Nephron progenitor cell (in vitro differentiated cells): ENCODE data around the gene UBXN6.

Experiments used
- DNase-seq: peaks from one replicate; pipeline ENCODE4 v3.0.0; 2021
- H3K27ac Mint-ChIP-seq: 2 replicates; pipeline ENCODE4 v1.8.0; 2021; ENCODE audit warnings: mild to moderate bottlenecking, moderate library complexity, mixed read lengths
- H3K27me3 Mint-ChIP-seq: 2 replicates; pipeline ENCODE4 v1.8.0; 2021; ENCODE audit warnings: mild to moderate bottlenecking, low read depth, mixed read lengths; ENCODE audit not compliant: poor library complexity
- H3K36me3 Mint-ChIP-seq: 2 replicates; pipeline ENCODE4 v1.8.0; 2021; ENCODE audit warnings: low read depth, mixed read lengths
- H3K4me1 Mint-ChIP-seq: 2 replicates; pipeline ENCODE4 v1.8.0; 2021; ENCODE audit warnings: mixed read lengths
- H3K4me3 Mint-ChIP-seq: 2 replicates; pipeline ENCODE4 v1.8.0; 2021; ENCODE audit warnings: mild to moderate bottlenecking, moderate library complexity, mixed read lengths
- H3K9me3 Mint-ChIP-seq: 2 replicates; pipeline ENCODE4 v1.8.0; 2021; ENCODE audit warnings: mild to moderate bottlenecking, moderate library complexity, mixed read lengths
- CTCF ChIP-seq: fragments of 200-600 bp; sonication (generic); IDR thresholded peaks from 2 replicates; pipeline ENCODE4 v1.5.0; 2021; ENCODE audit warnings: antibody characterized with exemption

UBXN6 gene

GRCh38 chr19:4444765-4445741, 12.5 kb downstream of the UBXN6 start:
- Mint-ChIP-seq H3K4me3 (no peak overlapping the region), H3K27ac (peak overlapping the region; percentile 89), H3K9me3 (no peaks in the 10 kb centered on the region), H3K4me1 (peaks cover 46% of the 10 kb centered on the region), H3K27me3 (no peaks in the 10 kb centered on the region), H3K36me3 (peaks cover 26% of the 10 kb centered on the region)
- TF ChIP-seq CTCF: no peak
- peak; percentile 40 for DNase-seq

GRCh38 chr19:4443966-4444764, 13.4 kb downstream of the UBXN6 start:
- Mint-ChIP-seq H3K4me3 (no peak overlapping the region), H3K27ac (peak overlapping the region; percentile 89), H3K27me3 (no peaks in the 10 kb centered on the region), H3K4me1 (peaks cover 46% of the 10 kb centered on the region), H3K9me3 (no peaks in the 10 kb centered on the region), H3K36me3 (peaks cover 26% of the 10 kb centered on the region)
- no peak for TF ChIP-seq CTCF
- DNase-seq: no peak

- peaks cover 38% of the 10 kb centered on the region for H3K4me1 Mint-ChIP-seq
- peaks cover 27% of the 10 kb centered on the region for H3K36me3 Mint-ChIP-seq
- no peaks in the 10 kb centered on the region for H3K9me3 Mint-ChIP-seq
- no peaks in the 10 kb centered on the region for H3K27me3 Mint-ChIP-seq
- peak overlapping the region; percentile 91 for H3K27ac Mint-ChIP-seq
- no peak for TF ChIP-seq CTCF
- no peak for DNase-seq
- no peak overlapping the region for H3K4me3 Mint-ChIP-seq
These were observed 14.4 kb downstream of the UBXN6 start for GRCh38 chr19:4443188-4443587.

- H3K27me3 Mint-ChIP-seq: no peaks in the 10 kb centered on the region
- no peak for DNase-seq
- no peaks in the 10 kb centered on the region for H3K9me3 Mint-ChIP-seq
- no peak overlapping the region for H3K4me3 Mint-ChIP-seq
- H3K4me1 Mint-ChIP-seq: peaks cover 38% of the 10 kb centered on the region
- TF ChIP-seq CTCF: no peak
- peaks cover 30% of the 10 kb centered on the region for H3K36me3 Mint-ChIP-seq
- H3K27ac Mint-ChIP-seq: peak overlapping the region; percentile 91
These were observed 14.8 kb downstream of the UBXN6 start for GRCh38 chr19:4442819-4443146.

- peak overlapping the region; percentile 93 for H3K27ac Mint-ChIP-seq
These were observed 15.4 kb downstream of the UBXN6 start for GRCh38 chr19:4441994-4442818.

More at GRCh38 chr19:4441994-4442818, 15.4 kb downstream of the UBXN6 start:
- Mint-ChIP-seq H3K4me1 (peaks cover 38% of the 10 kb centered on the region), H3K36me3 (peaks cover 30% of the 10 kb centered on the region), H3K9me3 (no peaks in the 10 kb centered on the region), H3K27me3 (no peaks in the 10 kb centered on the region), H3K4me3 (no peak overlapping the region)
- no peak for DNase-seq
- TF ChIP-seq CTCF: no peak
